HG03039 (cell line): ENCODE measurements around the gene DECR2.
"Not testable (repeated sequence)": the region's sequence is repeated elsewhere in the genome, so short reads cannot be mapped to it uniquely, and the experiment has no call there.

Experiments
- ATAC-seq: cut with Tn5 transposase; IDR thresholded peaks from one replicate; pipeline ENCODE4 v1.9.1; 2021; ENCODE audit warnings: mild to moderate bottlenecking, moderate library complexity; ENCODE audit not compliant: unreplicated experiment

The DECR2 gene

DNA sequence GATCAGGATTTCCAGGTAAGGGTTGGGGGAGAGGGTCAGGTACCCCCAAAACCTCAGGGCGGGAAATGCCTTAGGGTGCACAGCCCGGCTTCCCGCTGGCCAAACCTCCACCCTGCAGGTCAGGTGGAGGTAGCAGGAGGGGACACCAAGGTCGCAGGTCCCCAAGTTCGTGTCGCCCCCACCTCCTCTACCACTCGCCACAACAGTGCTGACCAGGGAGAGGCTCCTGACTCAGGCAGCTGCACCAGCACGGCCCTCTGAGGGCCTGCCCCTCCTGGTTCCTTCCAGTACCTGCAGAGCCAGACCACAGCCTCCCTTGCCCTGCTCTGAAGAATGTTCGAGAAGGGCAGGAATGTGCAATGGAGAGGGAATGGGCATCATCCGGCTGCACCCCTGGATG is 35.2 kb upstream of the DECR2 start:
- ATAC-seq: no peak

DNA sequence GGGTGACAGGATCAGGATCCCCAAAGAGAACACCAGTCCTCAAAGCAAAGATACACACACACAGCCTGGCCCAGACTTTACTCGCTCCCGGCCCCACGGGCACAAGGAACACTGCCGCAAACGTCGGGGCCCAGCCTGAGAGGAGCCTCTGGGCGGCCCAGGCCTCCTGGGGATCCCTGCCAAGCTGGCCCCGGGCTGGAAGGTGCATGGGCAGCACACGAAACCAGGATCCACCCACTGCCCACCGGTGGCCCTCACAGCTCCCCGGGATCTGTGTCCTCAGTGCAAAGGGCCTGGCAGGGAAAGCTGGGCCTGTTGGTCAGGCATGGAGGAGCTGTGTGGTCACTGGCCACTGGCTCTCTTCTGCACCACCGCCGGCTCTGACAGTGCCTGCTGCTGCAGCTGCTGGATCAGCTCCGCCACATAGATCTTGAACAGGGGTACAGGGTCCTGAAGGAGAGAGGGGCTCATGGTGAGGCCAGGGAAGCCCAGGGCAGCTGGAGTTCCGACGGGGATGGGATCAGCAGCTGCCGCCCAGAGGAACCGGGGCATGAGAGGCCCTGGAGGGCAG is 34.3 kb upstream of the DECR2 start:
- no peak for ATAC-seq

DNA sequence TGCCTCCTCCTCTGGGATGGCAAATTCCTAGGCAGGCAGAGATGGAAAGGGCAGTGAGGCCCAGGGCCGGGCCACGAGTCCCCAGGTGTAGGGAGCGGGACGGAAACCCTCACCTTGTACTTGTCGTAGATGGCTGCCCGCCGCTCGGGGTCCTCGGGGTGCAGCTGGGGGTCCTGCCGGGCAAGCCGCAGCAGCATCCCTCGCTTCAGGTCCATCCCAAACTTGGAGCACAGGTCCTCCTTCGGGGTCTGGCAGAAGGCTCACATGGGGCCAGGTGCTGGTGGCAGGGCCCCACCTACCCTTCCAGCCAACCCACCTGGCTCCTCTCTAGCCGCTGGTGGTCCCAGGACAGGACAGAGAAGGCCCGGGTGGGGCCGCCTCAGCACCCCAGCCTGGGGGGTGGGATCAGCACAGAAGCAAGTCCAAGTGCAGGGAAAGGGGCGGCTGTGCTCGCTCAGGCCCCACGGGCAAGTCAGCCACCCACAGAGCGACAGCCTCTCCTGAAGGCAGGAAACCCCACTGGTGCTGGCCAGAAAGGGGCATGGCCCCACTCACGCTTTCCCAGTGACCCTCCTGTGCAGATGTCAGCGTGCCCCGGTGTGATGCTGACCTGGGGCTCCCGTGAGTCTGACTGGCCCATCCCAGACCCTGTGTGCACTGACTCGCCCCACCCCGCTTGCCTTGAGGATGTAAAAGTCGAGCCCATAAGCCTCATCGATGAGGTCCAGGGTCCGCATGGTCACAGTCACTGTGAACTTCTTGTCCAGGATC is 33.1 kb upstream of the DECR2 start:
- ATAC-seq: no peak

DNA sequence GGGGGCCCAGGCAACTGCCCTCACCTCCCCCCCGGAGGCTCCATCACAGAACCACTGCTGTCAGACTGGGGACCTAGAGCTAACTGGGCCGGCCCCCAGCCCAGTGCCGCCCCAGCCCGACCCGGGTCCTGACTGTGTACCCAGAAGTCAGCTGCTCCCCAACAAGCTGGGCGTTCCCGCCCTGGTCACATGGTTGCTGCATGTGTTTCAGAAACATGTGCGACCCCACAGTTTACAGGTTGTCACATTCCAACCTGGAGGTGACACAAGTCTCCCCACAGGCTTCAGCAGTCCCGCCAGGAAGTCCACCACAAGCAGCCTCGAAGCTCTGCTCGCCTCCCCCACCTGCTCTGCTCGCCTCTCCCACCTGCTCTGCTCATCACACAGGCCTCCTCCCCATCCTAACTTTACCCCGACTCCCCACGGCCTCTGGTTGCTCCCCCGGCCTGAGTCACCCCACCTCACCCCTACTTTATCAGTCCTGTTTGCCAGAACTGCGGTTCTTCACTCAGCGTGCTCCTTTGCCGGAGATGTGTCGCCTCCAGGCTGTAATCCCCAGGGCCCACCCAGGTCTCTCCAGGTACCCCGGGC is 32.3 kb upstream of the DECR2 start:
- no peak for ATAC-seq

DNA sequence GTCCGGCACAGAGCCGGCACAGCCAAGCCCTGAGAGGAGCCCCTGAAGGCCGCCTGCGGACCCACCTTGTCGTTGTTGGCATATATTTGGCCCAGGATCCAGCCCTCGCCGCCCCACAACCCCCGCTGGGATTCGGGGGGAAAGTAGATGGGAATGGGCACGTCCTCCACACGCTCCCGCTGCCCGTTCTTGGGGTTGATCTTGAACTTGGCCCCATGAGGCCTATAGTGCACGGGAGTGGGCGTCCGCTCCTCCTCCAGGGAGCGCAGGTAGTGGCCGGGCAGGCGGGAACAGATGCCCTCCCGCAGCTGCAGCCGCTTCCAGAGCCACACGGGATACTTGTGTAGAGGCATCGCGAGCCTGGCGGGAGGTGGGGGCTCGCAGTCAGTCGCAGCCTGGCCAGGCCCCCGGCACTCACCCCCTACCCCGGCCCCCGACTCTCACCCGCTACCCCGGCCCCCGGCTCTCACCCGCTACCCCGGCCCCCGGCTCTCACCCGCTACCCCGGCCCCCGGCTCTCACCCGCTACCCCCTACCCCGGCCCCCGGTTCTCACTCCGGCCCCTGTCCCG is 31.7 kb upstream of the DECR2 start:
- no peak for ATAC-seq

DNA sequence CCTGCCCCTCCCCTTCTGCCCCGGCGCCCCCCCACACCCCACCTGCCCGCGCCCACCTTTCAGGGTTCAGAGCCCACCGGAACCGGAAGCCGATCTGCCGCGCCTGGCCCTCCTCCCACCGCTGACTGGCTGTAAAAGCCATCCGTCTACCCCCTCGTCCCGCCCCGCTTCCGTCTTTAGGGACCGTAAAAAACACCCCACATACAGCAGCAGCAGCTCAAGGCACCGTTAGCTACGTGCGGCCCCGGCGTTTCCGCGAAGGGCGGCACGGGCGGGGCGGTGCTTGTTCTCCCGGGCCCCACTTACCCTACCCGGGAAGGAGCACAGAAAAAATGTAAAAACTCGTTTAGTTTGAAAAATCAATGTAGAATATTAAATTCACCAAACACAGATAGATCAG is 31.2 kb upstream of the DECR2 start, which contains the start of gene MRPL28:
TSS of gene MRPL28 (minus strand) at position 96 of the 400 bp plus-strand sequence. CDS start 320 bp downstream, outside the sequence.
- peak; percentile 57 for ATAC-seq

DNA sequence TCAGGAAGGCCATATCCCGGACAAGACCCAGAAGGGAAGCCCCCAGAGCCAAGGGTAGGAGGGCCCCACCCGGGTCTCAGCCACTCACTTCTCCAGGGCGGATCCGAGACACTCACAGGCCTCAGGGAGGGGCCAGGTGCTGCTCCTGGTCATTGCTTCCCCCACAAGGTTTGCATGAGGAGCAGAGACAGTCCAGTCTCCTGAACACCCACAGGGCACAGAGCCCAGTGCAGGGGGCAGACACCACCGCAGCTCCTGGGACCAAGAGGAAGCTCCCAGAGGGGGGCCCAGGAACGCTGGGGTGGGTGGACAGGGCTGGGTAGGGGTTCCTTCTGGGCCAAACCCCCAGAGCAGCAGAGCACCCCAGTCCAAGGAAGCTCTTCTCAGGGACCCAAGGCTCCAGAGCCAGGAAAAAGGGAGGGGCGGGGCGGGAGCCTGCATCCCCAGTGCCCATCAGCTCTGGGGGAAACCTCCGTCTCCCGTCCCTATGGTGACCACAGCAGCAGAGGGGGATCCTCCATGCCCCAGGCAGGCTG is 30.6 kb upstream of the DECR2 start:
- no peak for ATAC-seq

DNA sequence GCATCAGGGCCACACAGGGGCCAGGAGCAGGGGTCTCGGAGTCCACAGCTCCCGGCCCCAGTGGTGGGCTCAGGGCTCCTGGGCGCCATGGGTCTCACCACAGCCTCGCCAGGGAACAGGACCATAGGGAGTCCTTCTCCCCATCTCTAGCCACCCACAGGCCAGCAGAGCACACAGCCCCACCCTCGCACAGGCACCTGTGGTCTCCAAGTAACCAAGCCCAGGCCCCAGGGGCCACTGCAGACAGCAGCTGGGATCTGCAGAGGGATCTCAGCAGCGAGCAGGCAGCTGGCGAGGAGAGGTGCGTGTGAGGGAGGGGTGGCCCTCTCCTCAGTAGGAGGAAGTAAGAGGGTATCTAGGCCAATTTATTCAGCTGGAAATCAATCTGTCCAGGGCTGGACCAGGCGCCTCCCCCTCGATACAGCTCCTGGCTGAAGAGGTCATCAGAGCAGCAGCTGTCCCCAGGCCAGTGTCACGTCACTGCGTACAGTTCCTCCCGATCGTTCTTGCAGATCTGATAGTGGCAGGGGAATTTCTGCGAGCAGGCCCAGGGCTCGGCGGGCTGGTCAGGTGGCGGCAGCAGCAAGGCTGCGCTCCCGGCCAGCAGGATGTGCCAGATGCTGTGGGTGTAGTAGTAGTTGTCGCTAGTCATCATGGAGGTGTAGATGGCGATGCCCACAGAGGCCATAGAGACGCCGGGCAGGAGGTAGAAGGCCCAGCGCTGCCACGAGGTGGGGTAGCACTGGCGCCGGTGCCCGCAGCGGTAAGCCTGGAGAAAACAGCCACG is 30.0 kb upstream of the DECR2 start:
- no peak for ATAC-seq

DNA sequence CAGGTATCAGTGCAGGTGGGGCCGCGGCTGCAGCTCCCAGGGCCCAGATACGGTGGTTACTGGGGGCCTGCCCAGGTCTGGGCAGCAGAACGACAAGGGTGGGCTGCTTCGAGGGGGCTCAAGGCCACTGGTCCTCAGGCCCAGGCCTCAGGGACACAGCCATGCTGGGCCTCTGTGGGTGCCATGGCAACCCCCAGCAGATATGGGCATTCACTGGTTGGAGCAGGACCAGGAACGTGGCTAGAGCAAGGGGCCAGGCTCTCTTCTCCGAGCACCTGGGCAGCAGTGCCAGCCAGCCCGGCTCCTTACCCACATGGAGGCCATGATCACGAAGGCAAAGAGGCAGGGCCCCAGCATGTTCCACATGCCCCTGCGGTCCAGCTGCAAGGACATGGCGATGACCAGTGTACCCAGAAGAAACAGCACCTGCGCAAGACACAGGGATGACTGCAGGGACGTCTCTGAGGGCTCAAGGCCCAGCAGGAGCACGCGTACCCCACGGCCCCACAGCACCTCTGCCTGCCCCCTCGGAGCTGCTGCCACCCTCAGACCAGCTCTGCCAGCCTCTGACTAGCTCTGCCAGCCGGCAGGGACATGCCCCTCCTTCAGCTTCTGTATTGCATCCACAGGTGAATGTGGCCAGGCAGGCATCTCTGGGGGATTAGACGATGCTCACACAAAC is 29.2 kb upstream of the DECR2 start:
- no peak for ATAC-seq

DNA sequence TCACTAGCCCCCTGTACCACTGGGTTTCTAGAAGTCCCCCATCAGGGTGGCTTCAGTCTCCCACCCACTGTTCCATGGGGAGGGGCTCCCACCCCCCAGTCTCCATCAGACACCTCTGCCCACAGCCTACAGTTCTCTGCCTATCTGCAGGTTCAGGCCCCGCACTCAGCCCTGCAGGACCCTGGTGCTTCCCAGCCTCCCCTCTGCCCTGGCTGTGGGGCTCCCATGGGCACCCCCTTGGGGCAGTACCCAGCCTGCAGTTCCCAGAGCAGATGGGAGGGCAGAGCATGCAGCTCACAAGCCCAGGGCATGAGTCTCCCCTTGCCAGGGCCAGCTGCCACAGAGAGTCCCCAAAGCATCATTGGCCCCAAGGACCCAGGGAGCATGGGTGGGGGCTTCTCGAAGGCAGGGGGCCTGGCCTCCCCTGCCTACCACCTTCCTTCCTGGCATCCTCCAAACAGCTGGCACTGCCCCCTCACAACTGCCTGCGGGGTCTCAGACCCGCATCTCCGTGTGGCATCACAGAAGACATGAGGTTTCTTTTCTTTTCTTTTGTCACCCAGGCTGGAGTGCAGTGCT is 28.6 kb upstream of the DECR2 start:
- no peak for ATAC-seq

DNA sequence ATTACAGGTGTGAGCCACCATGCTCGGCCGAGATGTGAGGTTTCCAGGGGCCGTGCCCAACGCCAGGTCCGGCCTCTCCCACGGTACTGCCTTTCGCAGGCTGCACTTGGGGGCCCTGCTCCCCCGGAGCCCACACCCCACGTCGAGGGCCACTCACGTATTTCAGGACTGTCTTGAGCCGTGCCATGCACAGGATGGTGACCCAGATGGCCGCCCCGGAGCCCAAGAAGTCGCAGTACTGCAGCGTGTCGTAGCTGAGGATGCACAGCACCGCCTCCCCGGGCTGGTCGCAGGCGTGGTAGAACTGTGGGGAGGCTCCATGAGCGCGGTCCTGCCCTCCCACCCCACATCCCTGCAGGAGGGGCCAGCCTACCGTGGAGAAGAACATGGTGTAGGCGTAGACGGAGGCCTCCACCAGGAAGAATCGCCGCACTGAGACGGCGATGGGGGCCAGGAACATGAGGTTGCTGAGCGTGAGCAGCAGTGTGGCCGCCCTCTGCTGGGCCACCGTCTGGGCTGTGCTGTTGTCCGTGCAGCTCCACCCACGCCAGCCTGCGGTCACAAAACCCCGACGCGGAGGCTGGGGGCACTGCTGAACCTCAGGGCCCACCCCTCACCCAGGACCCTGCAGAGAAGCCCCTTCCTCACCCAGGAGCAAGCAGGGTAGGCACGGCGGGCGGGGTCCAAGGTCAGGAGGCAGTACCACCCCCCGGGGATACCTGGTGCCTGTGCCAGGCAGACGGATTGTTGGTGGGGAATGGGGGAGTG is 27.7 kb upstream of the DECR2 start:
- ATAC-seq: no peak

DNA sequence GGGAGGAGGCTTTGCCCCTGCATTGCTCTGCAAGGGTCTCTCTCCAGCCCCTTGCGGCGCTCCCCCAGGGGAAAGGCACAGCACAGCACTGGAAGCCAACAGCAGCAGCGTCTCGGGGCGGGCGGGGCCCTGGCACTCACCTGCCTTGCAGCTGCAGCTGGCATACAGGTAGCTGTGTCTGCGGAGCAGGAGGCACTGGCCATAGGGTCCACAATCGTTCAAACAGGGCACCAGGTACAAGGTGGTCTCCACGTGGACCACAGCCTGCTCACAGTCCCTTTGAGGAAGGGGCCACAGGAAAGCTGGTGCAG is 27.1 kb upstream of the DECR2 start:
- no peak for ATAC-seq

DNA sequence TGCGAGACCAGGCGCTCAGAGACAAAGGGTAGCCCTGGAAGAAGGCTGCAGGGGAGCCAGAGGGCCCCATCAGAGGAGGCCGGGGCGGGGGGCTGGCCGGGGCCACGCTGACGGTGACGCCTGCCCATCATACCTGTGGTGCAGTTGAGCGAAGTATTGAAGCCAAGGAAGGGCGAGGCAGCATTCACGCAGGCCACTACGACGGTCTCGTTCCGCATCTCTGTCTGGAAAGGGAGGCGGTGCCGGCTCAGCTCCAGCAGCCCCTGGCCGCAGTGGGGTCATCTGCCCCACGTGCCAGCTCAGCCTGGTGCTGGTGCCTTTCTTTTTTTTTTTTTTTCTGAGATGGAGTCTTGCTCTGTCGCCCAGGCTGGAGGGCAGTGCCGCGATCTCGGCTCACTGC is 26.5 kb upstream of the DECR2 start:
- no peak for ATAC-seq

DNA sequence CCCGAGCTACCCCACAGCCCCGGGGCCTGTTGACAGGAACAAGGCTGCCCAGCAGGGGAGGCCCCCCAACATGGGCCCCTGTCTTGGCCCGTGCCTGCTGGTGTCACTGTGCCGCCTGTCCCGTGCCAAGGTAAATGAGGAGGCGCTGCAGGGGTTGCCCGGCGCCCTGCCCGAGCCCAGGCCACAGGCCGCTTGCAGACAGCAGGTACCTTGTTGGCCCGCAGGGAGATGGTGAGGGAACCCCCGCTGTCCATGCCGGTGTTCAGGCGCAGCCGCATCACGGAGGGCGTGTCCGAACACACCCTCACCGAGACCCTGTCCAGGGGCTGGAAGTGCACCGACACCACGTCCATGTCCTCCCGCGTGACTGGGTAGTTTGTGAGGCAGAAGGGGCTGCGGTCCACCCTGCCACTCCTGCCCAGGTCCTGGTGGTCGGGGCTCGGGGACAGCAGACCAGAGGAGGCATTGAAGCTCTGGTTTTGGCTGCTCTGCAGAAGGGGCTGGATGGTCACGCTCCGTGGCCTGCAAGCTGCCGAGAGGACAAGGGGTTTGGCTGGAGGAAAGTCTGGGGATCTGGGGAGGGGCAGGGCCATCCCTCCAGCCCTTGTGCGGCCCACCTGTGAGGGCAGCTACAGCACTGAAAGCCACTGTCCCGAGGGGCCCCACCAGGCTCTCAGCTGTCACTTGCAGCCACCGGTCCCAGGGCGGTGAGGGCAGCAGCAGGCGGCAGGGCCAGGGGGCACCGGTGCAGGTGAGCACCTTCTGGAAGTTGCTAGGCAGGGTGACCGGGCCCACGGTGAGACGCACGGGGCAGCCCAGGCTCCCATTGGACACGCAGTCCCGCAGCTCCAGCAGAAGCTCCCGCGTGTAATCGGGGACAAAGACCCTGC is 25.5 kb upstream of the DECR2 start:
- no peak for ATAC-seq

DNA sequence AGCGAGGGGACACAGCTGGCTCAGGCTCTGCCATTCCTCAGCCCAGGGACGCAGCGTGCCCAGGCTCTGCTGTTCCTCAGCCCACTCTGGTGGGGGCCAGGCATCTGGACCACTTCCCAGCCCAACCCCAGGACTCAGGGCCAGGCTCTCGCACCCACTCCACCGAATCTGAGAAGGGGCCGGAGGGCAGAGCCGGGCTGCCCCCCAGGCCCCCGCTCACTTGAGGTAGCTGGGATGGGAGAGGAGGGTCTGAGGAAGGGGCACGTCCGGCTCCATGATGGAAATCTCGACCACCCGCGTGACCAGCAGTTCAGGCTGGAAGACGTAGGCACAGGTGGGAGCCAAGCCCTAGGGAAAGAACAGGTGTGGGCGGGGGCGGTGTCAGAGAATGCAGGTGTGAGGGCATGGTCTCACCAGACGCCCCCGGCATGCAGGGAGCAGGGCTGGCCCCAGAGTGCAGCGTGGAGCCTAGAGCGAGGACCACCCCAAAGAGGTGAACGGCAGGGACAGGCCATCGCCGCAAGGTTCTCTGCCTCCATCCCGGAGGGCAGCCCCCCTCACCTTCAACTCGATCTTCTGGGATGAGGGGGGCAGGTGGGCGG is 24.8 kb upstream of the DECR2 start:
- ATAC-seq: no peak

DNA sequence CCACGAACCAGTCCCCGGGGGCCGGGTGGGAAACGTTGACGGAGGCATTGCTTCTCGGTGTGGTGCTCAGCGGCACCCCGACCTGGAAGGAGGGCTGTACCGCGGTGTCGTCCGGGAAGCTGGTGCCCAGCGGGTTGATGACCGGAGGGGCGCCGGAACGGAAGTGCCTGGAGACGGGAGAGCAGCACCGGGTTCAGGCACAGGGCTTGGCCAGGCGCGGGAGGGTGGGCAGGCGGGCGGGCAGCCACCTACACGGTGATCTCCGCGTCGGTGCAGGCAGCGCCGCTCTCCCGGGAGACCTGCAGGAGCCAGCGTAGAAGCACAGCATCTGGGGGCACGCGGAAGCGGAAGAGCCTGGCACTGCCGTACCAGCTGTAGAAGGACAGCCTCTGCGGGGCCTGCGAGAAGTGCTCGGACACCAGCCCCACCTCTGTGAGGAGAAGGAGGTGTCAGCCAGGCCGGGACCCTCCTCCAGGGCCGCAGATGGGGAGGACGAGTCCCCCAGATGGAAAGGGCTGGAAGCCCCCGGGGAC is 24.2 kb upstream of the DECR2 start:
- no peak for ATAC-seq

DNA sequence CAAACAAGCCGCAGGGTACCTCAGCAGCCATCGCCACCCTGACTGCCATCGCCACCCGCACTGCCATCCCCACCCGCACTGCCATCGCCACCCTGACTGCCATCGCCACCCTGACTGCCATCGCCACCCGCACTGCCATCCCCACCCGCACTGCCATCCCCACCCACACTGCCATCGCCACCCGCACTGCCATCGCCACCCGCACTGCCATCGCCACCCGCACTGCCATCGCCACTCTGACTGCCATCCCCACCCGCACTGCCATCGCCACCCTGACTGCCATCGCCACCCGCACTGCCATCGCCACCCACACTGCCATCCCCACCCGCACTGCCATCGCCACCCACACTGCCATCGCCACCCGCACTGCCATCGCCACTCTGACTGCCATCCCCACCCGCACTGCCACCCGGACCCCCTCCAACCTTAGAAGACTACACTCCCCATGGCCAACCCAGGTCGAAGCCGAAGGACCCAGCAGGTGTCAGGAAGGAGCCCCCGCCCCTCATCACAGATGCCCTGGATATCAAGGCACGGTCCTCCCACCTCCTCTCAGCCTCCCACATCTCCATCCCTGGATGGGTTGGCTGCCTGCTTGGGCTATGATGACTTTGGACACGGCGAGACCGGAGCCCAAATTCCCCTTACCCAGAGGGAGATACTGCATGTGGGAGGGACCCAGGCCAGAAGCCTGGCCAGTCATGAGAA is 23.4 kb upstream of the DECR2 start:
- ATAC-seq: not testable (repeated sequence)
